HEK293 (cell line): Measurements from ENCODE around the gene TUT1.

Experiments
- CTCF ChIA-PET: fragments of 350-600 bp; formaldehyde crosslinking; extraction: SDS; loops from one replicate; lab custom pipeline; 2021; ENCODE audit warnings: antibody characterized with exemption; lab: Yijun Ruan, JAX
- POLR2A ChIA-PET: fragments of 300-600 bp; formaldehyde crosslinking; extraction: SDS; loops from one replicate; lab custom pipeline; 2020; ENCODE audit warnings: antibody characterized with exemption, inconsistent platforms; lab: Yijun Ruan, JAX
- H3K27ac ChIP-seq: fragments of 200-500 bp; sonication (Bioruptor generic); 2 replicates; pipeline ENCODE4 v1.5.1; 2014; ENCODE audit warnings: low read depth, low read length, control low read depth, inconsistent platforms; ENCODE audit errors: extremely low read depth
- H3K36me3 ChIP-seq, 2 experiments: fragments of 200-500 bp in 1 of 2; sonication (Bioruptor generic) in 1 of 2; 1 replicate in 1 of 2; 2 replicates in 1 of 2; pipeline ENCODE4 v1.5.1; 2014 to 2017; ENCODE audit warnings: inconsistent platforms in 2 of 2, low read length in 2 of 2; ENCODE audit not compliant: control insufficient read depth in 2 of 2, insufficient read depth in 1 of 2
- H3K4me1 ChIP-seq: fragments of 200-500 bp; sonication (Bioruptor generic); 2 replicates; pipeline ENCODE4 v1.5.1; 2014; ENCODE audit warnings: mild to moderate bottlenecking, low read length, inconsistent platforms; ENCODE audit not compliant: control insufficient read depth, insufficient read depth
- H3K4me3 ChIP-seq: 2 replicates; pipeline ENCODE4 v1.5.1; 2011; ENCODE audit warnings: low read depth, mild to moderate bottlenecking, control low read depth, low read length, moderate library complexity
- H3K9me3 ChIP-seq: fragments of 200-500 bp; sonication (Bioruptor generic); 2 replicates; pipeline ENCODE4 v1.5.1; 2014; ENCODE audit warnings: low read depth, low read length, inconsistent platforms; ENCODE audit not compliant: control insufficient read depth, insufficient read depth
- GLIS2 ChIP-seq: fragments of 450-650 bp; formaldehyde crosslinking; IDR thresholded peaks from 2 replicates; pipeline ENCODE4 v1.5.1; 2016; ENCODE audit warnings: missing biosample characterization, missing genetic modification characterization
- HOXC10 ChIP-seq: sonication (generic); formaldehyde crosslinking; IDR thresholded peaks from 2 replicates; pipeline ENCODE4 v1.8.1; 2023; ENCODE audit warnings: mild to moderate bottlenecking, missing genetic modification reagents
- ZBTB21 ChIP-seq: fragments of 450-650 bp; formaldehyde crosslinking; IDR thresholded peaks from 2 replicates; pipeline ENCODE4 v1.5.1; 2017; ENCODE audit warnings: missing biosample characterization, missing genetic modification characterization
- ZBTB49 ChIP-seq: fragments of 450-650 bp; formaldehyde crosslinking; IDR thresholded peaks from 2 replicates; pipeline ENCODE4 v1.5.1; 2016; ENCODE audit warnings: missing biosample characterization, missing genetic modification characterization, low read depth
- ZFP41 ChIP-seq: fragments of 450-650 bp; formaldehyde crosslinking; IDR thresholded peaks from 2 replicates; pipeline ENCODE4 v1.5.1; 2016; ENCODE audit warnings: missing biosample characterization, missing genetic modification characterization, borderline replicate concordance
- ZNF10 ChIP-seq: fragments of 450-650 bp; formaldehyde crosslinking; IDR thresholded peaks from 2 replicates; pipeline ENCODE4 v1.5.1; 2017; ENCODE audit warnings: missing biosample characterization, missing genetic modification characterization
- ZNF155 ChIP-seq: fragments of 450-650 bp; formaldehyde crosslinking; IDR thresholded peaks from 2 replicates; pipeline ENCODE4 v1.5.1; 2016; ENCODE audit warnings: missing biosample characterization, missing genetic modification characterization
- ZNF2 ChIP-seq: fragments of 450-650 bp; formaldehyde crosslinking; IDR thresholded peaks from 2 replicates; pipeline ENCODE4 v1.5.1; 2016; ENCODE audit warnings: missing biosample characterization, missing genetic modification characterization
- ZNF202 ChIP-seq: fragments of 450-650 bp; formaldehyde crosslinking; IDR thresholded peaks from 2 replicates; pipeline ENCODE4 v1.5.1; 2016; ENCODE audit warnings: missing biosample characterization, missing genetic modification characterization, borderline replicate concordance
- ZNF221 ChIP-seq: fragments of 450-650 bp; formaldehyde crosslinking; IDR thresholded peaks from 2 replicates; pipeline ENCODE4 v1.5.1; 2017; ENCODE audit warnings: missing biosample characterization, missing genetic modification characterization, borderline replicate concordance
- ZNF394 ChIP-seq: fragments of 450-650 bp; formaldehyde crosslinking; IDR thresholded peaks from 2 replicates; pipeline ENCODE4 v1.5.1; 2016; ENCODE audit warnings: missing biosample characterization, missing genetic modification characterization, mild to moderate bottlenecking, moderate library complexity, borderline replicate concordance
- ZNF639 ChIP-seq: fragments of 450-650 bp; formaldehyde crosslinking; IDR thresholded peaks from 2 replicates; pipeline ENCODE4 v1.5.1; 2016; ENCODE audit warnings: missing biosample characterization, missing genetic modification characterization
- ZNF747 ChIP-seq: fragments of 450-650 bp; formaldehyde crosslinking; IDR thresholded peaks from 2 replicates; pipeline ENCODE4 v1.5.1; 2016; ENCODE audit warnings: missing biosample characterization, missing genetic modification characterization
- ZNF768 ChIP-seq: fragments of 450-650 bp; formaldehyde crosslinking; IDR thresholded peaks from 2 replicates; pipeline ENCODE4 v1.5.1; 2018; ENCODE audit warnings: missing biosample characterization, mild to moderate bottlenecking, missing genetic modification characterization
- ZSCAN23 ChIP-seq: fragments of 450-650 bp; formaldehyde crosslinking; IDR thresholded peaks from 2 replicates; pipeline ENCODE4 v1.5.1; 2016; ENCODE audit warnings: missing biosample characterization, missing genetic modification characterization
- TF ChIP-seq, protein P1 (sequence below): fragments of 450-650 bp; formaldehyde crosslinking; IDR thresholded peaks from 2 replicates; pipeline ENCODE4 v1.5.1; 2016; ENCODE audit warnings: missing biosample characterization, missing genetic modification characterization
- TF ChIP-seq, protein P2 (sequence below): IDR thresholded peaks from 2 replicates; pipeline ENCODE4 v1.6.1; 2011; ENCODE audit warnings: mild to moderate bottlenecking, low read depth, low read length, borderline replicate concordance
- TF ChIP-seq, protein P3 (sequence below): fragments of 450-650 bp; formaldehyde crosslinking; IDR thresholded peaks from 2 replicates; pipeline ENCODE4 v1.5.1; 2016; ENCODE audit warnings: missing biosample characterization, missing genetic modification characterization
- TF ChIP-seq, protein P4 (sequence below): fragments of 450-650 bp; formaldehyde crosslinking; IDR thresholded peaks from 2 replicates; pipeline ENCODE4 v1.5.1; 2016; ENCODE audit warnings: missing biosample characterization, missing genetic modification characterization
- TF ChIP-seq, protein P5 (sequence below): fragments of 450-650 bp; formaldehyde crosslinking; IDR thresholded peaks from 2 replicates; pipeline ENCODE4 v1.5.1; 2016; ENCODE audit warnings: missing biosample characterization, missing genetic modification characterization, borderline replicate concordance

TUT1 gene

GRCh38 chr11:62591448-62592145 lies at the start of gene TUT1:
TSS of gene TUT1 (minus strand) at chr11:62591523. CDS start at chr11:62591485, 38 bp downstream.
- Histone ChIP-seq H3K27ac (peak within 1 kb of the TSS; percentile 73), H3K4me3 (peak within 1 kb of the TSS; percentile 50), H3K36me3 (peaks cover 6 to 63% of the 10 kb centered on the region in 2 experiments; a peak in 2 of 3 replicates), H3K4me1 (no peaks in the 10 kb centered on the region), H3K9me3 (no peaks in the 10 kb centered on the region)
- ChIA-PET CTCF (interaction anchor here (0.5 to 3.5 kb wide), 19 partner anchors 9 to 337 kb away, joined by 3 to 19 read pairs (median 5); partner anchors contain the start of genes B3GAT3 and MTA2), POLR2A (interaction anchor here (0.5 to 6.0 kb wide), 73 partner anchors 8 to 620 kb away, joined by 3 to 140 read pairs (median 7); partner anchors contain the start of genes AHNAK, B3GAT3, C11orf98 and CSKMT)
- TF ChIP-seq, protein P1, sequence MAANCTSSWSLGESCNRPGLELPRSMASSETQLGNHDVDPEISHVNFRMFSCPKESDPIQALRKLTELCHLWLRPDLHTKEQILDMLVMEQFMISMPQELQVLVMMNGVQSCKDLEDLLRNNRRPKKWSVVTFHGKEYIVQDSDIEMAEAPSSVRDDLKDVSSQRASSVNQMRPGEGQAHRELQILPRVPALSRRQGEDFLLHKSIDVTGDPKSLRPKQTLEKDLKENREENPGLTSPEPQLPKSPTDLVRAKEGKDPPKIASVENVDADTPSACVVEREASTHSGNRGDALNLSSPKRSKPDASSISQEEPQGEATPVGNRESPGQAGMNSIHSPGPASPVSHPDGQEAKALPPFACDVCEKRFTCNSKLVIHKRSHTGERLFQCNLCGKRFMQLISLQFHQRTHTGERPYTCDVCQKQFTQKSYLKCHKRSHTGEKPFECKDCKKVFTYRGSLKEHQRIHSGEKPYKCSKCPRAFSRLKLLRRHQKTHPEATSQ (tag by site-specific recombination), result 0 out of 2 replicates have a peak, but pooled peaks have one; percentile 49
- peak; percentile 91 for TF ChIP-seq ZBTB21 (tag by site-specific recombination)
- no peak for TF ChIP-seq ZNF747 (tag by site-specific recombination)
- TF ChIP-seq GLIS2 (tag by site-specific recombination), result peak; percentile 90
- peak; percentile 45; the same call in 1 of the 2 replicates for TF ChIP-seq ZSCAN23 (tag by site-specific recombination)
- TF ChIP-seq ZNF768 (tag by site-specific recombination), result no peak
- TF ChIP-seq, protein P2, sequence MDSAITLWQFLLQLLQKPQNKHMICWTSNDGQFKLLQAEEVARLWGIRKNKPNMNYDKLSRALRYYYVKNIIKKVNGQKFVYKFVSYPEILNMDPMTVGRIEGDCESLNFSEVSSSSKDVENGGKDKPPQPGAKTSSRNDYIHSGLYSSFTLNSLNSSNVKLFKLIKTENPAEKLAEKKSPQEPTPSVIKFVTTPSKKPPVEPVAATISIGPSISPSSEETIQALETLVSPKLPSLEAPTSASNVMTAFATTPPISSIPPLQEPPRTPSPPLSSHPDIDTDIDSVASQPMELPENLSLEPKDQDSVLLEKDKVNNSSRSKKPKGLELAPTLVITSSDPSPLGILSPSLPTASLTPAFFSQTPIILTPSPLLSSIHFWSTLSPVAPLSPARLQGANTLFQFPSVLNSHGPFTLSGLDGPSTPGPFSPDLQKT, result no peak
- peak; percentile 80 for TF ChIP-seq ZNF394 (tag by site-specific recombination)
- no peak for TF ChIP-seq ZNF221 (tag by site-specific recombination)
- no peak for TF ChIP-seq ZFP41 (tag by site-specific recombination)
- TF ChIP-seq ZNF639 (tag by site-specific recombination), result peak; percentile 98
- TF ChIP-seq ZNF202, result no peak
- TF ChIP-seq ZNF155 (tag by site-specific recombination), result no peak
- no peak for TF ChIP-seq ZBTB49 (tag by site-specific recombination)
- peak; percentile 71; the same call in 1 of the 2 replicates for TF ChIP-seq ZNF10 (tag by site-specific recombination)
- TF ChIP-seq, protein P3, sequence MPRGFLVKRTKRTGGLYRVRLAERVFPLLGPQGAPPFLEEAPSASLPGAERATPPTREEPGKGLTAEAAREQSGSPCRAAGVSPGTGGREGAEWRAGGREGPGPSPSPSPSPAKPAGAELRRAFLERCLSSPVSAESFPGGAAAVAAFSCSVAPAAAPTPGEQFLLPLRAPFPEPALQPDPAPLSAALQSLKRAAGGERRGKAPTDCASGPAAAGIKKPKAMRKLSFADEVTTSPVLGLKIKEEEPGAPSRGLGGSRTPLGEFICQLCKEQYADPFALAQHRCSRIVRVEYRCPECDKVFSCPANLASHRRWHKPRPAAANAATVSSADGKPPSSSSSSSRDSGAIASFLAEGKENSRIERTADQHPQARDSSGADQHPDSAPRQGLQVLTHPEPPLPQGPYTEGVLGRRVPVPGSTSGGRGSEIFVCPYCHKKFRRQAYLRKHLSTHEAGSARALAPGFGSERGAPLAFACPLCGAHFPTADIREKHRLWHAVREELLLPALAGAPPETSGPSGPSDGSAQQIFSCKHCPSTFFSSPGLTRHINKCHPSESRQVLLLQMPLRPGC, result peak; percentile 88
- no peak for TF ChIP-seq HOXC10
- TF ChIP-seq, protein P4, sequence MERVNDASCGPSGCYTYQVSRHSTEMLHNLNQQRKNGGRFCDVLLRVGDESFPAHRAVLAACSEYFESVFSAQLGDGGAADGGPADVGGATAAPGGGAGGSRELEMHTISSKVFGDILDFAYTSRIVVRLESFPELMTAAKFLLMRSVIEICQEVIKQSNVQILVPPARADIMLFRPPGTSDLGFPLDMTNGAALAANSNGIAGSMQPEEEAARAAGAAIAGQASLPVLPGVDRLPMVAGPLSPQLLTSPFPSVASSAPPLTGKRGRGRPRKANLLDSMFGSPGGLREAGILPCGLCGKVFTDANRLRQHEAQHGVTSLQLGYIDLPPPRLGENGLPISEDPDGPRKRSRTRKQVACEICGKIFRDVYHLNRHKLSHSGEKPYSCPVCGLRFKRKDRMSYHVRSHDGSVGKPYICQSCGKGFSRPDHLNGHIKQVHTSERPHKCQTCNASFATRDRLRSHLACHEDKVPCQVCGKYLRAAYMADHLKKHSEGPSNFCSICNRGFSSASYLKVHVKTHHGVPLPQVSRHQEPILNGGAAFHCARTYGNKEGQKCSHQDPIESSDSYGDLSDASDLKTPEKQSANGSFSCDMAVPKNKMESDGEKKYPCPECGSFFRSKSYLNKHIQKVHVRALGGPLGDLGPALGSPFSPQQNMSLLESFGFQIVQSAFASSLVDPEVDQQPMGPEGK (tag by site-specific recombination), result peak; percentile 50
- TF ChIP-seq, protein P5, sequence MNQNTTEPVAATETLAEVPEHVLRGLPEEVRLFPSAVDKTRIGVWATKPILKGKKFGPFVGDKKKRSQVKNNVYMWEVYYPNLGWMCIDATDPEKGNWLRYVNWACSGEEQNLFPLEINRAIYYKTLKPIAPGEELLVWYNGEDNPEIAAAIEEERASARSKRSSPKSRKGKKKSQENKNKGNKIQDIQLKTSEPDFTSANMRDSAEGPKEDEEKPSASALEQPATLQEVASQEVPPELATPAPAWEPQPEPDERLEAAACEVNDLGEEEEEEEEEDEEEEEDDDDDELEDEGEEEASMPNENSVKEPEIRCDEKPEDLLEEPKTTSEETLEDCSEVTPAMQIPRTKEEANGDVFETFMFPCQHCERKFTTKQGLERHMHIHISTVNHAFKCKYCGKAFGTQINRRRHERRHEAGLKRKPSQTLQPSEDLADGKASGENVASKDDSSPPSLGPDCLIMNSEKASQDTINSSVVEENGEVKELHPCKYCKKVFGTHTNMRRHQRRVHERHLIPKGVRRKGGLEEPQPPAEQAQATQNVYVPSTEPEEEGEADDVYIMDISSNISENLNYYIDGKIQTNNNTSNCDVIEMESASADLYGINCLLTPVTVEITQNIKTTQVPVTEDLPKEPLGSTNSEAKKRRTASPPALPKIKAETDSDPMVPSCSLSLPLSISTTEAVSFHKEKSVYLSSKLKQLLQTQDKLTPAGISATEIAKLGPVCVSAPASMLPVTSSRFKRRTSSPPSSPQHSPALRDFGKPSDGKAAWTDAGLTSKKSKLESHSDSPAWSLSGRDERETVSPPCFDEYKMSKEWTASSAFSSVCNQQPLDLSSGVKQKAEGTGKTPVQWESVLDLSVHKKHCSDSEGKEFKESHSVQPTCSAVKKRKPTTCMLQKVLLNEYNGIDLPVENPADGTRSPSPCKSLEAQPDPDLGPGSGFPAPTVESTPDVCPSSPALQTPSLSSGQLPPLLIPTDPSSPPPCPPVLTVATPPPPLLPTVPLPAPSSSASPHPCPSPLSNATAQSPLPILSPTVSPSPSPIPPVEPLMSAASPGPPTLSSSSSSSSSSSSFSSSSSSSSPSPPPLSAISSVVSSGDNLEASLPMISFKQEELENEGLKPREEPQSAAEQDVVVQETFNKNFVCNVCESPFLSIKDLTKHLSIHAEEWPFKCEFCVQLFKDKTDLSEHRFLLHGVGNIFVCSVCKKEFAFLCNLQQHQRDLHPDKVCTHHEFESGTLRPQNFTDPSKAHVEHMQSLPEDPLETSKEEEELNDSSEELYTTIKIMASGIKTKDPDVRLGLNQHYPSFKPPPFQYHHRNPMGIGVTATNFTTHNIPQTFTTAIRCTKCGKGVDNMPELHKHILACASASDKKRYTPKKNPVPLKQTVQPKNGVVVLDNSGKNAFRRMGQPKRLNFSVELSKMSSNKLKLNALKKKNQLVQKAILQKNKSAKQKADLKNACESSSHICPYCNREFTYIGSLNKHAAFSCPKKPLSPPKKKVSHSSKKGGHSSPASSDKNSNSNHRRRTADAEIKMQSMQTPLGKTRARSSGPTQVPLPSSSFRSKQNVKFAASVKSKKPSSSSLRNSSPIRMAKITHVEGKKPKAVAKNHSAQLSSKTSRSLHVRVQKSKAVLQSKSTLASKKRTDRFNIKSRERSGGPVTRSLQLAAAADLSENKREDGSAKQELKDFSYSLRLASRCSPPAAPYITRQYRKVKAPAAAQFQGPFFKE (tag by site-specific recombination), result no peak
- TF ChIP-seq ZNF2, result peak; percentile 91
